Mucosa of descending colon (tissue), 3 donors: ENCODE results near the gene NT5C1B. TPM values are rescaled to one million over a fixed set of nuclear protein-coding genes. Genes with fewer than 3 reads are reported as not detected.

ENCODE experiments used
- ATAC-seq: fragments of 200-7000 bp; cut with Tn5 transposase; one replicate; pipeline ENCODE4 v1.9.1; 2020; ENCODE audit warnings: mild to moderate bottlenecking, moderate library complexity
- DNase-seq, 3 donors: peaks; one replicate each; pipeline ENCODE4 v3.0.0-alpha.2; 2020
- H3K36me3 ChIP-seq: fragments of 200-600 bp; one replicate; pipeline ENCODE4 v1.8.0; 2021; ENCODE audit warnings: low read depth, mild to moderate bottlenecking
- H3K4me1 ChIP-seq: fragments of 200-600 bp; one replicate; pipeline ENCODE4 v1.8.0; 2021; ENCODE audit warnings: low read depth, mild to moderate bottlenecking
- H3K4me3 ChIP-seq: fragments of 200-600 bp; one replicate; pipeline ENCODE4 v1.8.0; 2021; ENCODE audit warnings: mild to moderate bottlenecking
- H3K9me3 ChIP-seq: fragments of 200-600 bp; one replicate; pipeline ENCODE4 v1.8.0; 2021; ENCODE audit warnings: mild to moderate bottlenecking
- intact Hi-C, 2 donors: fragments of 100-400 bp; cut with DNase I in 1 of 2; cut with micrococcal nuclease in 1 of 2; formaldehyde crosslinking; loops; one replicate each; pipeline versions ENCODE4 v1.11.0 to v1.11.1; 2022; cut with DNase I, micrococcal nuclease
- total RNA-seq, 3 donors: library from RNA; stranded (reverse); fragmentation: NEBNext Ultra II Directional in 2 of 3; extraction: Animal tissue kit (Norgen Biotek cat#: 25700) in 2 of 3; gene quantifications; one replicate each; pipeline versions ENCODE4 v1.2.1 to v1.2.4, GENCODE V29; 2021 to 2023
- TF ChIP-seq, protein P1 (sequence below): fragments of 200-600 bp; IDR thresholded peaks from one replicate; pipeline ENCODE4 v1.8.0; 2022; ENCODE audit warnings: antibody characterized with exemption, mild to moderate bottlenecking
- donor health status: DM: no; HTN: no; CAD: no; lungs with moderate emphysema.
- donor health status: DM: no; HTN: no; CAD: no.
- donor health status: DM: no; HTN: yes; CAD: no.

Gene NT5C1B
- total RNA-seq, 3 donors from 2014 or later, result not detected

DNA sequence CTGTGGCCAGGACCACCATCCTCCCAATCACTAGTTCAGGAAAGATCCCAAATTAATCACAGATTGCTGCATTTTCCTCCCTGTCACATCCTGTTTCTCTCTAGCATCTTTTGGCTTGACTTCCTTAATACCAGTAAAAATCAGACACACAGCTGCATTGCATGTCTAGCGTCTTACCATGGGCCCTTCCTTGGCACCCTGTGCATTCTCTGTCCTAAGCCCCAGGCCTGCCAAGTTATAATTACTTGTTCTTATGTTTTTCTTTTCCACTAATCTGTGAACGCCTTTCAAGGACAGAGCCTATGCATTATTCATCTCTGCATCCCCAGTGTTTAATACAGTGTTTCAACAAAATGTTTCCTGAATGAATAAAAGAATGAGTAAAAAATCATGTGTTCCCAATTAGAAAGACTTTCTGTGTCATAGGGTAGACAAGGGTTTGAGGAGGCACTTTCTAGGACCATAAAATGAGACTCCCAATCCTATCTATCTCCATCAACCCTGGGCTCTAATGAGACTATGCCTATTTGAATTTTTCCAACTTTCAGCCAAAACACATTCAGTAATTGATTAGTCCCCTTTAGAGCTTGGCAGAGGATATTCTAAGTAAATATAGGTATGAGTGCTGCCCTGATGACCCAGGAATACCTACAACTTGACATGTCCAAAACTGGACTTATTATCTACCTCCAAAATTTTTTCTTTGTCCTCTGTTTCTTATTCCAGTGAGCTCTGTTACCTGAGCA is 10.3 kb upstream of the NT5C1B start:
- intact Hi-C loops, result no loop called here
- no peak overlapping the region for H3K4me3 ChIP-seq
- ATAC-seq, result no peak
- TF ChIP-seq, protein P1, sequence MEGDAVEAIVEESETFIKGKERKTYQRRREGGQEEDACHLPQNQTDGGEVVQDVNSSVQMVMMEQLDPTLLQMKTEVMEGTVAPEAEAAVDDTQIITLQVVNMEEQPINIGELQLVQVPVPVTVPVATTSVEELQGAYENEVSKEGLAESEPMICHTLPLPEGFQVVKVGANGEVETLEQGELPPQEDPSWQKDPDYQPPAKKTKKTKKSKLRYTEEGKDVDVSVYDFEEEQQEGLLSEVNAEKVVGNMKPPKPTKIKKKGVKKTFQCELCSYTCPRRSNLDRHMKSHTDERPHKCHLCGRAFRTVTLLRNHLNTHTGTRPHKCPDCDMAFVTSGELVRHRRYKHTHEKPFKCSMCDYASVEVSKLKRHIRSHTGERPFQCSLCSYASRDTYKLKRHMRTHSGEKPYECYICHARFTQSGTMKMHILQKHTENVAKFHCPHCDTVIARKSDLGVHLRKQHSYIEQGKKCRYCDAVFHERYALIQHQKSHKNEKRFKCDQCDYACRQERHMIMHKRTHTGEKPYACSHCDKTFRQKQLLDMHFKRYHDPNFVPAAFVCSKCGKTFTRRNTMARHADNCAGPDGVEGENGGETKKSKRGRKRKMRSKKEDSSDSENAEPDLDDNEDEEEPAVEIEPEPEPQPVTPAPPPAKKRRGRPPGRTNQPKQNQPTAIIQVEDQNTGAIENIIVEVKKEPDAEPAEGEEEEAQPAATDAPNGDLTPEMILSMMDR, result no peak
- no peak for DNase-seq
- no peaks in the 10 kb centered on the region for H3K36me3 ChIP-seq
- no peaks in the 10 kb centered on the region for H3K4me1 ChIP-seq
- no peaks in the 10 kb centered on the region for H3K9me3 ChIP-seq

- Histone ChIP-seq H3K9me3 (no peaks in the 10 kb centered on the region), H3K4me3 (no peak overlapping the region), H3K4me1 (no peaks in the 10 kb centered on the region), H3K36me3 (no peaks in the 10 kb centered on the region)
- intact Hi-C loops, result no loop called here
- TF ChIP-seq, protein P1, result no peak
- DNase-seq (no peak), ATAC-seq (no peak)
Measured at GRCh38 chr2:18598848-18599484, 9.6 kb upstream of the NT5C1B start.

DNA sequence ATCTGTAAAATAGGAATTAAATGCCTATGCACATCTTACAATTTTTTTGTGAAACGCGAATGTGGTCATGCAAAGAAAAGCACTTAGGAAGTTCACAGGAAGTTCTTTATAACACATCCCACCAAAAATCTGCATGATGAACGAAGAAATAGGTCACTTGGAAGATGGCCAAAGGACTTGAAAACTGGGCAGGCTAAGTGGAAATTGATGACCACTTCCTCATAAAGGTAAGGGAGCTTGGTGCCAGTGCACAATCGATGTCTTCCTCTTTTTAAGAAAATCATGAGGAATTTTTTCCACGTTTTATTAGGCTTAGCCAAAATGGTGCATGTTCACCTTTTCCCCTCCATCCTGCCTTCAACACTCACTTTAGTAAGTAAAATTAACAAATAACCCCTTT is 8.2 kb upstream of the NT5C1B start:
- Histone ChIP-seq H3K9me3 (no peaks in the 10 kb centered on the region), H3K4me3 (no peak overlapping the region), H3K36me3 (no peaks in the 10 kb centered on the region), H3K4me1 (no peaks in the 10 kb centered on the region)
- no peak for DNase-seq
- TF ChIP-seq, protein P1, result no peak
- no peak for ATAC-seq
- intact Hi-C loops, result no loop called here

DNA sequence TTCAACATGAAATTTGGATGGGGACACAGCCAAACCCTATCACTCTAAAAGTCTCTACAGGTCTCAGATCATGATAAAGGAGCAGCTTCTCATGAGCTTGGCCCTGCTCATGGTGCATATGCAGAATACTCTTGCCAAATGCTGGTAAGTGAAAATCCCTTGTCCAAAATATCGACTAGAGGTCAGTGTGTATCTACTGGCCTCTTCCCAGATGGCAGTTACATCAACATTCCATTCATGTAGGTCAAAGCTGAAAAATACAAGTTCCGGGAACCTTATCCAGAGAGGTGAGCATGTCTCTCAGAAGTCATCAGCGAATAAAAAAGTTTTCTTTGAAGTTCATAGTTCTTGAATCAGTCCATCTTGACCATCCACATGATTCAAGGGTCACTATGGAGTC is 7.6 kb upstream of the NT5C1B start:
- ATAC-seq, result no peak
- no peaks in the 10 kb centered on the region for H3K36me3 ChIP-seq
- DNase-seq, result no peak
- H3K9me3 ChIP-seq, result no peaks in the 10 kb centered on the region
- TF ChIP-seq, protein P1, result no peak
- no peak overlapping the region for H3K4me3 ChIP-seq
- intact Hi-C loops, result no loop called here
- no peaks in the 10 kb centered on the region for H3K4me1 ChIP-seq

GRCh38 chr2:18593496-18593895 is 4.1 kb upstream of the NT5C1B start:
- Histone ChIP-seq H3K36me3 (no peaks in the 10 kb centered on the region), H3K4me1 (no peaks in the 10 kb centered on the region), H3K9me3 (no peaks in the 10 kb centered on the region), H3K4me3 (no peak overlapping the region)
- TF ChIP-seq, protein P1, result no peak
- ATAC-seq (no peak), DNase-seq (no peak)
- intact Hi-C loops, result no loop called here
